GM23338 (cell line): Measurements from ENCODE around the gene PPIP5K2.

ENCODE experiments used
- EZH2phosphoT487 ChIP-seq: fragments of 200-600 bp; sonication (generic); IDR thresholded peaks from one replicate; pipeline ENCODE4 v1.8.1; 2018; ENCODE audit warnings: antibody characterized with exemption; ENCODE audit not compliant: unreplicated experiment
- JUNB ChIP-seq: IDR thresholded peaks from one replicate; pipeline ENCODE4 v1.6.1; 2016; ENCODE audit warnings: antibody characterized with exemption; ENCODE audit not compliant: unreplicated experiment
- TF ChIP-seq, protein P1 (sequence below), 2 experiments: fragments of 200-600 bp in 1 of 2; sonication (generic) in 1 of 2; conservative IDR thresholded peaks; 2 replicates each; pipeline versions ENCODE4 v1.5.1 to v1.6.1; 2016 to 2017; ENCODE audit warnings: antibody characterized with exemption in 2 of 2, low read depth in 2 of 2, mild to moderate bottlenecking in 2 of 2, moderate library complexity in 1 of 2

GRCh38 chr5:103216137-103216536 is 96.0 kb downstream of the PPIP5K2 start:
- TF ChIP-seq, protein P1, sequence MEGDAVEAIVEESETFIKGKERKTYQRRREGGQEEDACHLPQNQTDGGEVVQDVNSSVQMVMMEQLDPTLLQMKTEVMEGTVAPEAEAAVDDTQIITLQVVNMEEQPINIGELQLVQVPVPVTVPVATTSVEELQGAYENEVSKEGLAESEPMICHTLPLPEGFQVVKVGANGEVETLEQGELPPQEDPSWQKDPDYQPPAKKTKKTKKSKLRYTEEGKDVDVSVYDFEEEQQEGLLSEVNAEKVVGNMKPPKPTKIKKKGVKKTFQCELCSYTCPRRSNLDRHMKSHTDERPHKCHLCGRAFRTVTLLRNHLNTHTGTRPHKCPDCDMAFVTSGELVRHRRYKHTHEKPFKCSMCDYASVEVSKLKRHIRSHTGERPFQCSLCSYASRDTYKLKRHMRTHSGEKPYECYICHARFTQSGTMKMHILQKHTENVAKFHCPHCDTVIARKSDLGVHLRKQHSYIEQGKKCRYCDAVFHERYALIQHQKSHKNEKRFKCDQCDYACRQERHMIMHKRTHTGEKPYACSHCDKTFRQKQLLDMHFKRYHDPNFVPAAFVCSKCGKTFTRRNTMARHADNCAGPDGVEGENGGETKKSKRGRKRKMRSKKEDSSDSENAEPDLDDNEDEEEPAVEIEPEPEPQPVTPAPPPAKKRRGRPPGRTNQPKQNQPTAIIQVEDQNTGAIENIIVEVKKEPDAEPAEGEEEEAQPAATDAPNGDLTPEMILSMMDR (conservative IDR thresholded peaks at IDR 0.05; ENCODE audit: low read depth in 2 of 2) = no peak
- no peak for TF ChIP-seq JUNB
- TF ChIP-seq EZH2phosphoT487 = no peak
